ENCODE measurements around the gene PFDN5. TPM values are rescaled to one million over a fixed set of nuclear protein-coding genes. Genes with fewer than 3 reads are reported as not detected.
A peak's percentile ranks its signal among the peaks of the same experiment; 100 is the strongest.

PFDN5 gene
- total RNA-seq, 3 donors from 2014 or later (not counting 1 experiment from before 2014, with no cell fraction given): 365 to 450 (median 439) TPM

GRCh38 chr12:53343449-53343848 is 48.1 kb downstream of the PFDN5 start:
- TF ChIP-seq CTCF (IDR thresholded peaks at IDR 0.05): no peak
- Mint-ChIP-seq H3K27me3 (ENCODE audit: low read depth in 2 of 2) (peaks cover 0 to 7% of the 10 kb centered on the region in 2 donors), H3K4me3 (peak overlapping the region; percentile 75), H3K36me3 (no peaks in the 10 kb centered on the region), H3K27ac (peak overlapping the region in 1 of 2 donors; percentile 36), H3K9me3 (no peaks in the 10 kb centered on the region), H3K4me1 (peaks cover 12 to 20% of the 10 kb centered on the region in 2 donors)
- Histone ChIP-seq H3K36me3 (ENCODE audit: control insufficient read depth, insufficient read depth, low read length) (no peaks in the 10 kb centered on the region), H3K4me1 (ENCODE audit: control insufficient read depth, insufficient read depth, low read length) (peaks cover 14% of the 10 kb centered on the region), H3K9me3 (ENCODE audit: control insufficient read depth, insufficient read depth, low read length) (no peaks in the 10 kb centered on the region), H3K27me3 (ENCODE audit: control insufficient read depth, insufficient read depth, low read length) (peaks cover 2% of the 10 kb centered on the region), H3K27ac (ENCODE audit: low read length) (no peak overlapping the region), H3K4me3 (ENCODE audit: low read length) (no peak overlapping the region)
- intact Hi-C loops (cut with micrococcal nuclease): loop anchor here (10.0 kb wide), 1 partner anchor 279 kb away; no protein-coding TSS in a partner anchor
- WGBS (ENCODE audit: insufficient coverage): 61% methylated on average over 3 of the region's 3 CpGs
- ATAC-seq: no peak
- no peak for DNase-seq

GRCh38 chr12:53343969-53344368 is 48.6 kb downstream of the PFDN5 start:
- no peaks in the 10 kb centered on the region for H3K36me3 ChIP-seq (ENCODE audit: control insufficient read depth, insufficient read depth, low read length)
- WGBS (ENCODE audit: insufficient coverage): 93% methylated on average over 4 of the region's 4 CpGs
- H3K4me1 ChIP-seq (ENCODE audit: control insufficient read depth, insufficient read depth, low read length): peaks cover 14% of the 10 kb centered on the region
- ATAC-seq (no peak), DNase-seq (peak in 1 of 2 donors; percentile 32)
- Mint-ChIP-seq H3K4me3 (peak overlapping the region; percentile 85), H3K9me3 (no peaks in the 10 kb centered on the region), H3K27ac (peak overlapping the region; percentile 25 to 84), H3K4me1 (peaks cover 11 to 19% of the 10 kb centered on the region in 2 donors), H3K27me3 (ENCODE audit: low read depth in 2 of 2) (peaks cover 0 to 6% of the 10 kb centered on the region in 2 donors), H3K36me3 (no peaks in the 10 kb centered on the region)
- no peak overlapping the region for H3K4me3 ChIP-seq (ENCODE audit: low read length)
- no peaks in the 10 kb centered on the region for H3K9me3 ChIP-seq (ENCODE audit: control insufficient read depth, insufficient read depth, low read length)
- intact Hi-C loops (cut with micrococcal nuclease): loop anchor here (10.0 kb wide), 1 partner anchor 279 kb away; no protein-coding TSS in a partner anchor
- no peaks in the 10 kb centered on the region for H3K27me3 ChIP-seq (ENCODE audit: control insufficient read depth, insufficient read depth, low read length)
- no peak for TF ChIP-seq CTCF (IDR thresholded peaks at IDR 0.05)
- no peak overlapping the region for H3K27ac ChIP-seq (ENCODE audit: low read length)

GRCh38 chr12:53344487-53344823 is 49.1 kb downstream of the PFDN5 start:
- Histone ChIP-seq H3K27ac (ENCODE audit: low read length) (no peak overlapping the region), H3K36me3 (ENCODE audit: control insufficient read depth, insufficient read depth, low read length) (no peaks in the 10 kb centered on the region), H3K27me3 (ENCODE audit: control insufficient read depth, insufficient read depth, low read length) (no peaks in the 10 kb centered on the region), H3K4me3 (ENCODE audit: low read length) (peak overlapping the region; percentile 57), H3K9me3 (ENCODE audit: control insufficient read depth, insufficient read depth, low read length) (no peaks in the 10 kb centered on the region), H3K4me1 (ENCODE audit: control insufficient read depth, insufficient read depth, low read length) (peaks cover 14% of the 10 kb centered on the region)
- intact Hi-C loops (cut with micrococcal nuclease): loop anchor here (10.0 kb wide), 1 partner anchor 280 kb away; no protein-coding TSS in a partner anchor
- DNase-seq: peak in 1 of 2 donors; percentile 32
- peak in 1 of 3 donors; percentile 7 for ATAC-seq
- TF ChIP-seq CTCF (IDR thresholded peaks at IDR 0.05): no peak
- peak overlapping the region in 1 of 2 donors; percentile 84 for H3K27ac Mint-ChIP-seq
- 2% methylated on average over 18 of the region's 19 CpGs for WGBS (ENCODE audit: insufficient coverage)
- H3K9me3 Mint-ChIP-seq: no peaks in the 10 kb centered on the region
- H3K27me3 Mint-ChIP-seq (ENCODE audit: low read depth in 2 of 2): peaks cover 0 to 6% of the 10 kb centered on the region in 2 donors
- H3K4me1 Mint-ChIP-seq: peaks cover 11 to 19% of the 10 kb centered on the region in 2 donors
- no peaks in the 10 kb centered on the region for H3K36me3 Mint-ChIP-seq
- peak overlapping the region; percentile 85 for H3K4me3 Mint-ChIP-seq

Measured in natural killer cell (primary cell).